Peyer's patch (tissue), 4 donors: ENCODE results near the gene ARG1.
A peak's percentile ranks its signal among the peaks of the same experiment; 100 is the strongest.

ENCODE experiments used
- POLR2A ChIP-seq, 2 donors: fragments of 450-650 bp; IDR thresholded peaks; one replicate each; pipeline ENCODE4 v1.5.1; 2017; ENCODE audit warnings: antibody characterized with exemption in 2 of 2, mild to moderate bottlenecking in 2 of 2, moderate library complexity in 2 of 2
- TF ChIP-seq, protein P1 (sequence below), 6 experiments: fragments of 450-650 bp in 4 of 6; fragments of 200-600 bp in 2 of 6; sonication (generic) in 1 of 6; IDR thresholded peaks; one replicate each; pipeline ENCODE4 v1.5.1; 2017 to 2019; ENCODE audit warnings: antibody characterized with exemption in 6 of 6, mild to moderate bottlenecking in 3 of 6, moderate library complexity in 1 of 6

DNA sequence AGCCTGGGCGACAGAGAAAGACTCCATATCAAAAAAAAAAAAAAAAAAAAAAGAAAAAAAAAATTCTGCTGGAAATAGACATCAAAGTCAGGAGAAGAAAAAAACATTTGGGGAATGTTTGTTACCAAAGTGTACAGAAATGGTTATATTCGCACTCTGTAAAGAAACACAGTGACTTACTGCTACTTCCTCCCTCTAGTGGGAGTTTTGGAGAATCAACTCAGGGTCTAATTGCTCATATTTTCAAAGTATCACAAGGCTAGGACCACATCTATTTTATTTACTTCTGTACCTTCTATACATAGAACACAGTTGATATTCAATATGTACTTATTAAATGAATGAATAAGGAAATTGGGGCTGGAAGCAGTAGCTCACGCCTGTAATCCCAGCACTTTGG is 24.4 kb downstream of the ARG1 start:
- TF ChIP-seq, protein P1, sequence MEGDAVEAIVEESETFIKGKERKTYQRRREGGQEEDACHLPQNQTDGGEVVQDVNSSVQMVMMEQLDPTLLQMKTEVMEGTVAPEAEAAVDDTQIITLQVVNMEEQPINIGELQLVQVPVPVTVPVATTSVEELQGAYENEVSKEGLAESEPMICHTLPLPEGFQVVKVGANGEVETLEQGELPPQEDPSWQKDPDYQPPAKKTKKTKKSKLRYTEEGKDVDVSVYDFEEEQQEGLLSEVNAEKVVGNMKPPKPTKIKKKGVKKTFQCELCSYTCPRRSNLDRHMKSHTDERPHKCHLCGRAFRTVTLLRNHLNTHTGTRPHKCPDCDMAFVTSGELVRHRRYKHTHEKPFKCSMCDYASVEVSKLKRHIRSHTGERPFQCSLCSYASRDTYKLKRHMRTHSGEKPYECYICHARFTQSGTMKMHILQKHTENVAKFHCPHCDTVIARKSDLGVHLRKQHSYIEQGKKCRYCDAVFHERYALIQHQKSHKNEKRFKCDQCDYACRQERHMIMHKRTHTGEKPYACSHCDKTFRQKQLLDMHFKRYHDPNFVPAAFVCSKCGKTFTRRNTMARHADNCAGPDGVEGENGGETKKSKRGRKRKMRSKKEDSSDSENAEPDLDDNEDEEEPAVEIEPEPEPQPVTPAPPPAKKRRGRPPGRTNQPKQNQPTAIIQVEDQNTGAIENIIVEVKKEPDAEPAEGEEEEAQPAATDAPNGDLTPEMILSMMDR (IDR thresholded peaks at IDR 0.05) = peak in 3 of 6 experiments; percentile 14 to 37 (median 16)
- TF ChIP-seq POLR2A (IDR thresholded peaks at IDR 0.05) = no peak
